Endothelial cell of umbilical vein (primary cell): ENCODE results near the gene MICAL3. TPM values are rescaled to one million over a fixed set of nuclear protein-coding genes. Genes with fewer than 3 reads are reported as not detected.
"Not testable (repeated sequence)": the region's sequence is repeated elsewhere in the genome, so short reads cannot be mapped to it uniquely, and the experiment has no call there.

Experiments used
- BruUV-seq: library from RNA; stranded (reverse); fragments of 400-500 nt; replicated peaks from 2 replicates; lab custom pipeline; 2021; lab: Mats Ljungman, UMichigan
- CTCF ChIA-PET: fragments of 300-600, 350-600 bp; sonication (Branson Sonifier 250); formaldehyde crosslinking; loops from one replicate; lab custom pipeline; 2021; ENCODE audit warnings: antibody characterized with exemption, inconsistent platforms; lab: Charles Lee
- POLR2A ChIA-PET: fragments of 300-600, 350-600 bp; sonication (Branson Sonifier 250); formaldehyde crosslinking; loops from one replicate; lab custom pipeline; 2021; ENCODE audit warnings: antibody characterized with exemption, inconsistent platforms; lab: Charles Lee
- DNase-seq: peaks from one replicate; pipeline ENCODE4 v3.0.0-alpha.2; 2011; ENCODE audit warnings: low read depth, low spot score
- FAIRE-seq: peaks from 2 replicates; lab custom pipeline; 2011; peaks lifted over from hg19 to GRCh38; lab: Jason Lieb, UNC
- H2AFZ ChIP-seq: 2 replicates; pipeline ENCODE4 v1.6.0; 2012; ENCODE audit warnings: low read depth, low read length, control low read depth, inconsistent platforms
- H3K27ac ChIP-seq: 2 replicates; pipeline ENCODE4 v1.5.1; 2011; ENCODE audit warnings: low read depth, mild to moderate bottlenecking, control low read depth, low read length, moderate library complexity; ENCODE audit not compliant: insufficient read depth
- H3K27me3 ChIP-seq, 2 experiments: 2 replicates each; pipeline versions ENCODE4 v1.6.0 to v1.6.1; 2011; ENCODE audit warnings: low read length in 2 of 2, mixed read lengths in 1 of 2; ENCODE audit not compliant: control insufficient read depth in 2 of 2, insufficient read depth in 2 of 2
- H3K36me3 ChIP-seq, 2 experiments: 2 replicates in 1 of 2; 3 replicates in 1 of 2; pipeline ENCODE4 v1.5.1; 2011; ENCODE audit warnings: low read length in 2 of 2, mild to moderate bottlenecking in 1 of 2, moderate library complexity in 1 of 2; ENCODE audit not compliant: control insufficient read depth in 2 of 2, insufficient read depth in 2 of 2; ENCODE audit errors: extremely low read depth in 1 of 2
- H3K4me1 ChIP-seq: 3 replicates; pipeline ENCODE4 v1.5.1; 2011; ENCODE audit warnings: mild to moderate bottlenecking, low read length; ENCODE audit not compliant: control insufficient read depth, insufficient read depth; ENCODE audit errors: extremely low read depth
- H3K4me2 ChIP-seq: 2 replicates; pipeline ENCODE4 v1.6.1; 2011; ENCODE audit warnings: low read length, control low read depth, mixed read lengths; ENCODE audit not compliant: insufficient read depth
- H3K4me3 ChIP-seq, 3 experiments: fragments of 200-600 bp in 1 of 3; sonication (generic), shearing (Covaris generic) in 1 of 3; replicated peaks in 1 of 3; 2 replicates each; pipeline ENCODE4 v1.5.1; 2011 to 2016; ENCODE audit warnings: control low read depth in 3 of 3, low read length in 3 of 3, mild to moderate bottlenecking in 2 of 3, inconsistent platforms in 1 of 3, low read depth in 1 of 3, moderate library complexity in 1 of 3; ENCODE audit not compliant: insufficient read depth in 1 of 3
- H3K79me2 ChIP-seq: 2 replicates; pipeline ENCODE4 v1.6.0; 2012; ENCODE audit warnings: low read length, inconsistent platforms; ENCODE audit not compliant: control insufficient read depth, insufficient read depth
- H3K9ac ChIP-seq: replicated peaks from 2 replicates; pipeline ENCODE3; 2011; ENCODE audit warnings: low read length, control low read depth; ENCODE audit not compliant: insufficient read depth; ENCODE audit errors: extremely low read depth
- H3K9me1 ChIP-seq: replicated peaks from 3 replicates; pipeline ENCODE4 v1.6.0; 2011; ENCODE audit warnings: mild to moderate bottlenecking, low read length; ENCODE audit not compliant: control insufficient read depth, insufficient read depth; ENCODE audit errors: extremely low read depth
- H3K9me3 ChIP-seq: replicated peaks from 2 replicates; pipeline ENCODE4 v1.5.1; 2012; ENCODE audit warnings: low read length, inconsistent platforms; ENCODE audit not compliant: control insufficient read depth, insufficient read depth
- H4K20me1 ChIP-seq: replicated peaks from 2 replicates; pipeline ENCODE3; 2011; ENCODE audit warnings: mild to moderate bottlenecking, low read length; ENCODE audit not compliant: control insufficient read depth, insufficient read depth; ENCODE audit errors: extremely low read depth
- EZH2 ChIP-seq: IDR thresholded peaks from 2 replicates; pipeline ENCODE4 v1.6.1; 2012; ENCODE audit warnings: borderline replicate concordance, low read depth, mild to moderate bottlenecking, moderate library complexity, low read length, inconsistent platforms; ENCODE audit not compliant: severe bottlenecking
- GATA2 ChIP-seq: IDR thresholded peaks from 2 replicates; pipeline ENCODE4 v1.7.0; 2011; ENCODE audit warnings: low read depth, mild to moderate bottlenecking, moderate library complexity, mixed read lengths, low read length; ENCODE audit not compliant: insufficient read length, insufficient read depth
- JUN ChIP-seq: IDR thresholded peaks from 2 replicates; pipeline ENCODE4 v1.6.1; 2011; ENCODE audit warnings: borderline replicate concordance, low read depth; ENCODE audit not compliant: insufficient read length, insufficient read depth
- MYC ChIP-seq: IDR thresholded peaks from one replicate; pipeline ENCODE4 v1.6.1; 2011; ENCODE audit warnings: mild to moderate bottlenecking, low read depth, low read length
- POLR2AphosphoS5 ChIP-seq: IDR thresholded peaks from 2 replicates; pipeline ENCODE4 v1.6.1; 2012; ENCODE audit warnings: low read depth, mild to moderate bottlenecking, control low read depth, low read length, moderate library complexity; ENCODE audit not compliant: insufficient read depth
- dilution Hi-C: fragments of 300-500 bp; cut with MboI; formaldehyde crosslinking; loops from one replicate; pipeline ENCODE4 v1.15.0; 2019; ENCODE audit warnings: low sequenced_read_pairs; ENCODE audit not compliant: extremely low pct_ligation_motif_present
- intact Hi-C: fragments of 100-400 bp; cut with micrococcal nuclease; formaldehyde crosslinking; loops from one replicate; pipeline ENCODE4 v1.10.0; 2022
- polyA plus RNA-seq, 4 experiments: library from polyadenylated mRNA; depleted of rRNA in 3 of 4; stranded (reverse) in 3 of 4; unstranded in 1 of 4; fragments of >200 nt; gene quantifications; 2 replicates each; pipeline versions ENCODE4 v1.2.1 to v1.2.3, GENCODE V29; 2011 to 2012; ENCODE audit warnings: missing spikeins in 1 of 4
- total RNA-seq: library from RNA; stranded (reverse); gene quantifications from 2 replicates; pipeline ENCODE4 v1.2.3, GENCODE V29; 2021
- TF ChIP-seq, protein P1 (sequence below): IDR thresholded peaks from 2 replicates; pipeline ENCODE4 v1.6.1; 2011; ENCODE audit not compliant: insufficient read depth, insufficient read length

Gene MICAL3
- total and polyA plus RNA-seq, 2 donors (not counting 3 experiments of a cell fraction or from before 2014, with no cell fraction given): 14.5 to 63.7 TPM

DNA sequence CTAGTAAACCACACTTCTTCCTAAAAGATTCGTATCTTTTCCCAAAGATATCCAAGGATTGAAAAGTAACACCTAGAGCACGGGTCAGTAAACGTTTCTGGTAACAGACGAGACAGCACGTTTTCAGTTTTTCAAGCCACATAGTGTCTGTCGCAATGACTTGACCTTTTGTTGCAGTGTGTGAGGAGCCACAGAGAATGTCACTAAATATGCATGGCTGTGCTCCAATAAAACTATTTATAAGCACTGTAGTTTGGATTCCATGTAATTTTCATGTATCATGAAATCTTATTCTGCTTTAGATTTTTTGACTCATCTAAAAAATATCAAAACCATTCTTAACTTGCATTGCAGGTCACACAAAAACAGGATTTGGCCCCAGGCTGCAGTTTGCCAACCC, 18.3 kb upstream of the MICAL3 start:
- H2AFZ ChIP-seq: no peak overlapping the region
- H4K20me1 ChIP-seq: no peaks in the 10 kb centered on the region
- H3K9ac ChIP-seq: no peak overlapping the region
- BruUV-seq: no TSS peak
- no peaks in the 10 kb centered on the region for H3K36me3 ChIP-seq
- ChIA-PET POLR2A (no interaction called here), CTCF (no interaction called here)
- dilution Hi-C loops: no loop called here
- intact Hi-C loops: no loop called here
- no peak overlapping the region for H3K27ac ChIP-seq
- TF ChIP-seq JUN: no peak
- TF ChIP-seq MYC: no peak
- no peak for TF ChIP-seq EZH2
- TF ChIP-seq, protein P1, sequence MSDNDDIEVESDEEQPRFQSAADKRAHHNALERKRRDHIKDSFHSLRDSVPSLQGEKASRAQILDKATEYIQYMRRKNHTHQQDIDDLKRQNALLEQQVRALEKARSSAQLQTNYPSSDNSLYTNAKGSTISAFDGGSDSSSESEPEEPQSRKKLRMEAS: no peak
- no peak for TF ChIP-seq GATA2
- TF ChIP-seq POLR2AphosphoS5: no peak
- H3K9me3 ChIP-seq: no peaks in the 10 kb centered on the region
- H3K9me1 ChIP-seq: no peaks in the 10 kb centered on the region
- H3K79me2 ChIP-seq: no peaks in the 10 kb centered on the region
- FAIRE-seq (no peak), DNase-seq (no peak)
- no peaks in the 10 kb centered on the region for H3K27me3 ChIP-seq
- no peaks in the 10 kb centered on the region for H3K4me1 ChIP-seq
- H3K4me2 ChIP-seq: no peak overlapping the region
- no peak overlapping the region for H3K4me3 ChIP-seq

DNA sequence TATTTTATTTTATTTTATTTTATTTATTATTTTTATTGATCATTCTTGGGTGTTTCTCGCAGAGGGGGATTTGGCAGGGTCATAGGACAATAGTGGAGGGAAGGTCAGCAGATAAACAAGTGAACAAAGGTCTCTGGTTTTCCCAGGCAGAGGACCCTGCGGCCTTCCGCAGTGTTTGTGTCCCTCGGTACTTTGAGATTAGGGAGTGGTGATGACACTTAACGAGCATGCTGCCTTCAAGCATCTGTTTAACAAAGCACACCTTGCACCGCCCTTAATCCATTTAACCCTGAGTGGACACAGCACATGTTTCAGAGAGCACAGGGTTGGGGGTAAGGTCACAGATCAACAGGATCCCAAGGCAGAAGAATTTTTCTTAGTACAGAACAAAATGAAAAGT, 16.5 kb upstream of the MICAL3 start:
- H3K9ac ChIP-seq, H3K79me2 ChIP-seq, H3K9me3 ChIP-seq, H4K20me1 ChIP-seq, H3K4me3 ChIP-seq, dilution Hi-C loops, H3K4me2 ChIP-seq, CTCF ChIA-PET, H3K36me3 ChIP-seq, intact Hi-C loops, BruUV-seq, H3K27me3 ChIP-seq, H3K4me1 ChIP-seq, H3K27ac ChIP-seq, DNase-seq, H3K9me1 ChIP-seq, POLR2A ChIA-PET, H2AFZ ChIP-seq, FAIRE-seq: not testable (repeated sequence)
